Stimulated activated CD8-positive, alpha-beta memory T cell treated with anti-CD3 and anti-CD28 coated beads, Interleukin-15, amount 100 ng/mL, for 48 hours (primary cell): ENCODE results near the gene LMNA.
"Not testable (repeated sequence)": the region's sequence is repeated elsewhere in the genome, so short reads cannot be mapped to it uniquely, and the experiment has no call there.

ENCODE experiments used
- DNase-seq, 2 donors: peaks; one replicate each; pipeline ENCODE4 v3.0.0-alpha.2; 2020; ENCODE audit warnings: low read depth in 2 of 2

LMNA gene

DNA sequence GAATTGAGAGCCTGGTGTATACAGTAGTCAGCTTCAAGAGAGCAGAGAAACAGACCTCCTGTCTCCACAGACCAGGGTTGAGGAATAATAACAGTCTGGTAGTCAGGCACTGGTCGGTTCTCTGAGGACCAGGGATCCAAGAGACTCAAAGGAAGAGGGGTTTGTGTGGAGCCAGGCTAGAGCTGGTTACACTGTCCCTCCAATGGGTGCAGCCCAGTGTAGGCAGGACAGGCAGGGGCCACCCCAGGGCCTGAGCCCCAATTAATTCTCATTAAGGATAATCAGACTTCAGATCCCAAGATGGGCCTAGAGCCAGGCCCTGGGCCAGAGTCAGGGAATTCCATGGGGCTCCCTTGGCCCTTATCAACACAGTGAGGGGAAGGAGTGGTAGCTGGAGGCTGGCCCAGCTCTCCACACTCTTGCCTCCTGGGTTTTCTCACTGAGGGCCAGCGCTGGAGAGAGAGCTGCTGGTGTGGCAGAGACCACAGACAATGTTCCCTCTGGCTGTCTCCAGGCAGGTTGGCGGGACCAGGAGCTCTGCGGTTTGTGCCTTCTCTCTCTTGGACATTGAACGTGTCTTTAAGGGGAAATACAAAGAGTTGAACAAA lies 48.0 kb downstream of the LMNA start:
- DNase-seq = no peak

- DNase-seq = no peak
Observed at GRCh38 chr1:156163712-156164111, 49.2 kb downstream of the LMNA start.

- DNase-seq = no peak
Observed at GRCh38 chr1:156164125-156164831, 49.8 kb downstream of the LMNA start.

- no peak for DNase-seq
Observed at GRCh38 chr1:156165083-156165482, 50.6 kb downstream of the LMNA start.

DNA sequence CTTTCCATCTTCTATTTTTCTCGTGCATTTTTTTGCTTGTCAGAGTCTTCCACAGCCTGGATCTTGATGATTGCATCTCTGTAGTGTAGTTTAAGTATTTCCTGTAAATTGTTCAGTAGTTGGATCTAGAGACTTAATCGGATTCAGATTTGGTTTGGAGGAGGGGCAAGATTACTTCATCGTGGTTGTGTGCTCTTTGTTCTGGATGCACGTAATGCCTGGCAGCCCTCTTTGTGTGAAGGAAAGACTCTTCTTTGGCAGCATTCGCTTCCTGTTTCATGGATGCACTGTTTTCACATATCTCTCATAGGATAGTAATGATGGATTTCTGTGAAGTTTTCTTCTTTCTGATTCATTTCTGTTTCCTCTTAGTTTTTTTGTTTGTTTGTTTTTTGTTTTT lies 53.0 kb downstream of the LMNA start:
- no peak for DNase-seq

GRCh38 chr1:156172696-156173470 lies 58.4 kb downstream of the LMNA start:
- DNase-seq = no peak

- no peak for DNase-seq
Observed at GRCh38 chr1:156176610-156177210, 62.2 kb downstream of the LMNA start.

GRCh38 chr1:156177919-156178654 lies 63.6 kb downstream of the LMNA start:
- DNase-seq = no peak

GRCh38 chr1:156180471-156180870 lies 66.0 kb downstream of the LMNA start:
- no peak for DNase-seq

DNA sequence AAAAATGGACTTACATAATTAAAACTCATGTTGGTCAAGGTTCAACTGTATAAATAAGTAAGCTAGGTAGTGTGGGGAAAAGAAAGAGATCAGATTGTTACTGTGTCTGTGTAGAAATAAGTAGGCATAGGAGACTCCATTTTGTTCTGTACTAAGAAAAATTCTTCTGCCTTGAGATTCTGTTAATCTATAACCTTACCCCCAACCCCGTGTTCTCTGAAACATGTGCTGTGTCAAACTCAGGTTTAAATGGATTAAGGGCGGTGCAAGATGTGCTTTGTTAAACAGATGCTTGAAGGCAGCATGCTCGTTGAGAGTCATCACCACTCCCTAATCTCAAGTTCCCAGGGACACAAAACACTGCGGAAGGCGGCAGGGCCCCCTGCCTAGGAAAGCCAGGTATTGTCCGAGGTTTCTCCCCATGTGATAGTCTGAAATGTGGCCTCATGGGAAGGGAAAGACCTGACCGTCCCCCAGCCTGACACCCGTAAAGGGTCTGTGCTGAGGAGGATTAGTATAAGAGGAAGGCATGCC lies 66.9 kb downstream of the LMNA start:
- DNase-seq = not testable (repeated sequence)

- not testable (repeated sequence) for DNase-seq
Observed at GRCh38 chr1:156182010-156182779, 67.7 kb downstream of the LMNA start.

GRCh38 chr1:156186347-156187177 lies 72.1 kb downstream of the LMNA start:
- DNase-seq = not testable (repeated sequence)
